ENCODE results near the gene TRERF1.
A peak's percentile ranks its signal among the peaks of the same experiment; 100 is the strongest.
"Not testable (repeated sequence)": the region's sequence is repeated elsewhere in the genome, so short reads cannot be mapped to it uniquely, and the experiment has no call there.

The TRERF1 gene

DNA sequence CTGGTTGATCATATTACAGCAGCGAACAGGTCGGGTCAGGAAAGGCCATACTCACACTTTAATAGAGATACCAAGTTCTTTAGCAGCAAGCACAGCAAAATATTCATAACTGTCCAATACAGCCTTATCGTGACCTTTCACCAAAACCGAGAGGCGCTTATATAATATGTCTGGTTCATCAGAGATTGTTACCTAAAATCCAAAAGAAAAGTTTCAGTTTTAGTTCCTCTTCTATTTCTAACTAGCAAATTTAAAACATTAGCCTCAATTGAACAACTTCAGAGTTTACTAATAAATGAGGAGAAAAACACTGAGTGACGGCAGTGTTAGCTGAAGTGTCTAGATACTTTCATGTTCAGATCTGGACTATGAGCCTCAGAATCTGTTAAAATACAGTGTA lies 240.0 kb downstream of the TRERF1 start:
- no peak for DNase-seq

GRCh38 chr6:42210551-42210950 lies 241.2 kb downstream of the TRERF1 start:
- no peak for DNase-seq

GRCh38 chr6:42207559-42207958 lies 244.2 kb downstream of the TRERF1 start:
- DNase-seq: not testable (repeated sequence)

DNA sequence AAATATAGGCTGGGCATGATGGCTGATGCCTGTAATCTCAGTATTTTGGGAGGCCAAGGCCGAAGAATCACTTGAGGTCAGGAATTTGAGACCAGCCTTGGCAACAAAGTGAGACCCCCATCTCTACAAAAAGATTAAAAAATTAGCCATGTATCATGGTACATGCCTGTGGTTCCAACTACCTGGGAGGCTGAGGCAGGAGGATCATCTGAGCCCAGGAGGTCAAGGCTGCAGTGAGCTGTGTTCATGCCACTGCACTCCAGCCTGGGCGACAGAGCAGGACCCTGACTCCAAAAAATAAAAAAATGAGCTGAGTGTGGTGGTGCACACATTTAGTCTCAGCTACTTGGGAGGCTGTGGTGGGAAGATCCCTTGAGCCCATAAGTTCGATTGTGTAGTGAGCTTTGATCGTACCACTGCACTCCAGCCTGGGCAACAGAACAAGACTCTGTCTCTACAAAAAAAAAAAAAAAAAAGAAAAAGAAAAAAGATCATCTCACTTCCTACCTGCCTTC lies 246.9 kb downstream of the TRERF1 start:
- no peak for DNase-seq

GRCh38 chr6:42203183-42203582 lies 248.5 kb downstream of the TRERF1 start:
- no peak for DNase-seq

GRCh38 chr6:42202131-42202915 lies 249.4 kb downstream of the TRERF1 start:
- not testable (repeated sequence) for DNase-seq

GRCh38 chr6:42201382-42201781 lies 250.3 kb downstream of the TRERF1 start:
- no peak for DNase-seq

- DNase-seq: no peak
Observed at GRCh38 chr6:42200035-42200434, 251.7 kb downstream of the TRERF1 start.

DNA sequence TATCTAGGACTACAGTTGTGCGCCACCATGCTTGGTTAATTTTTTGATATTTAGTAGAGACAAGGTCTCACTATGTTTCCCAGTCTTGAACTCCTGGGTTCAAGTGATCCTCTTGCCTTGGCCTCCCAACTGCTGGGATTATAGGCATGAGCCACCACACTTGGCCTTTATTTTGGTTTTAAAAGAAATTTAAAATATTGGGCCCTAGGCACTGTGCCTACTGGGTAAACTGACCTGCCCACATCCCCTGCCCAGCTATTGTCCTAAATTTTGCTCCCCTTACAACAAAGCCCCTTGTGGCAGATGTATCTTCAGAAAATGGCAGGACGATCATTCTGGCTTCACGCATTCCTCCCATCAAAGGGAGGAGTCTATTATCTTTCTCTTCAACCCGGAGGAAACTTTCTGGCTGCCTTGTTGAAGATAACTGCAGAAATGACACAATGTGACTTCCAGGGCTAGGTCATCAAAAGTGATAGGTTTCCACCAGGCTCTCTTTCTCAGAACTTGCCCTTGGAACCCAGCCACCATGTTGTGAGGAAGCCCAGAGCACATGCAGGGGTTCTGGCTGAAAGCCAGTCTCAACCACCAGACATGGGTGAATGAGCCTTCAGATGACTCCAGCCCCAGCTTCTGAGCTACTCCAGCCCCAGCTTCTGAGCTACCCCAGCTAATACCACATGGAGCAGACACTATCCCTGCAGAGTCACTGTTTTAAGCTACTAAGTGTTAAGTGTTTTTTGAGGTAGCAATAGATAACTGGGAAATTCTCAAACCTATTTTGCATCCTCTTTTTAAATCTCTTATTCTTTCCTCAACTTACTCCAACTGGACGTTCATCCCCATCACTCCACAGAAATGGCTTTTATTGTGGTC lies 252.4 kb downstream of the TRERF1 start:
- no peak for DNase-seq

DNA sequence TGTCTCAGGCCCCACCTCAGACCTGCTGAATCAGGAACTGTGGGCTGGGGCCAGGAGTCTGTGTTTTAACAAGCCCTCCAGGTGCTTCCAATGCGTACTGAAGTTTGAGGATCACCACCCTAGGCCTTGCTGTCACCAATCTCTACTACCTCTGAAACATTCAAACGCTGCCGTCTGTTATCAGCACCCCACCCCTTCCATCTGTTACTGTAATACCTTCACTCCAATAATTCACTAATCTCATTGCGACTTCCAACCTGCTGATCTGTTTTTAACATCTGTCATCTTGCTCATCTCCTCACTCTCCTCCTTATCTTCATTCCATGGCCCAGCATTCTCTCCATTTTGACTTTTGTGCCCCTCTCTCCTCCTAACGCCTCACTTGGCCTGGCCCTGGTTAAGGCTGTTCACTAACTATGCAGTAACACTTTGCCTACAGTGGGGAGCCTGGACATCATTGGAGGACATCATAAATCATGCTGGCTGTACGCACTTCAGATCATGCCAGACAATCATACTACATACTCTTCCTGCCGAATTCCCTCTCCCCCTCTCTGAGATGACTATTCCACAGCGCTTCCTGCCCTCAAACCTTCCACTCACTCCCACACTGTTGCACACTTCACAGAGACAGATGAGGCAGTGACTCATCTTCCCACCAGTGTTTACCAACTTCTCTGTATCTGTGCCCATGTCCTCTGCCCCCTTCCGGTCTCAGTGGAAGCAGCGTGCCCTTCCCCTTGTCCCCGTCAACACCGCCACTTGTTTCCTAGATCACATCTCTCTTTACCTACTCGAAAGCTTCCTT lies 254.0 kb downstream of the TRERF1 start:
- DNase-seq: peak; percentile 61 to 77

DNA sequence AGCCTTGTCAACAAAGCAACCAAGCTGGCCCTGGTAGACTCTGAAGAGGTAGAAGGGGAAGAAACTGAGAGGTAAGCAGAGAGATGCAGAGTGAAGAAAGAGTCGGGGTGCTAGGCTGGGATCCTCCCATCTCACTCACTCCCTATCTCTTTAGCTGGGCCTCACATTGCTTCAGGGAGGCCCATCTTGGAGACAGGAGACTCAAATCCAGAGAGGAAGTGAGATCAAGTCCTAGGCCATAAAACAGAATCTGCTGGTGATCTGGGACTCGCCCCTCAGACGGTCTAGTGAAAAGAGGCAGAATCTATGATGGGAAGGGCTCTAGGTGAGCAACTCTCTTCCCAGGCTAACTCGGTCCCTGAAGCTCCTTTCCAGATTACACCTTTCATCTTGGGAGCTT lies 256.3 kb downstream of the TRERF1 start:
- no peak for DNase-seq

DNA sequence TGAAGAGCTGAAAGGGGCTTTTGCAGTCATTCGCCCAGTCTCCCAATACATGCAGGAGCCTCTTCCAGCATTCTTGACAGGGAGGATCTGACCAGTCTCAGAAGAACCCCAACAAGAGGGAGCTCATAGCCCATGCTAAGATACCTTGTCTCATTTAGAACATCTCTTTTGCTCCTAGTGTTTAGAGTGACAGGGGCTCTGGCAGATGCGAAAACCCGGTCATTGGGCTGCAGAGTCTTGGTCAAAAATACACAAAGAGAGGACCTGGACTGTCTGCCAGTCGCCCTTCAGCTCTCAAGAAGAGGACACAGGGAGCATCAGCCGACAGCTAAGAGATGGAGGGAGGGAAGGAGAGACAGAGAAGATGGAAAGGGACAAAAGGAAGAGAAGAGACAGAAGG lies 257.7 kb downstream of the TRERF1 start:
- no peak for DNase-seq

GRCh38 chr6:42193491-42193894 lies 258.2 kb downstream of the TRERF1 start:
- DNase-seq: no peak

GRCh38 chr6:42192385-42192784 lies 259.3 kb downstream of the TRERF1 start:
- DNase-seq: not testable (repeated sequence)

DNA sequence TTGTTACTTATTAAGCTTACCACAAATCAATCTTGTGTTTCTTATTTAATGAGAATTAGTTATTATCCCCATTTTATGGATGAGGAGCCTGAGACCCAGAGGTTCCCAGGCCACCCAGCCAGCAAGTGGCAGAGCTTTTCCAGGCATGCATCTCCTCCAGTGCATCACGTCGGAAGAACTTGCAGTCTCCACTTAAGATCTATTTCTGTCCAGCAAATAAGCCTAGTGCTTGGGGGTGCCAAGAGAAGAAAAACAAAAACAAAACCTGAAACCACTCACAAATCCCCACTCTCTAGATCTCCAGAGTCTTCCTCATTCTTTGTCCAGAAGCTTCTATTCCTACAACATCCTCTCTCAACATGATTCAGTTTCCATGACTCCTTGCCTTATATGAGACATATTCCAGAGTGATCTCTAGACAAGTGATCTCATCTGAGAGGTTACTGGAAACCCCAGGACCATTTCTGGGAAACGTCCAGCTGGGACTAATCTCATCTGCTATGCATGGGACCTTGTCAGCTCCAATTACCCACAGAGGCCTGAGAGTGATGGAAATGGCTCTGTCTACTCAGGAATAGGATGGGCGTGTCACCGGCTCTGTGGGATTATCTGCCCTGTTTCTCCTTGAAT lies 261.1 kb downstream of the TRERF1 start:
- no peak for DNase-seq

DNA sequence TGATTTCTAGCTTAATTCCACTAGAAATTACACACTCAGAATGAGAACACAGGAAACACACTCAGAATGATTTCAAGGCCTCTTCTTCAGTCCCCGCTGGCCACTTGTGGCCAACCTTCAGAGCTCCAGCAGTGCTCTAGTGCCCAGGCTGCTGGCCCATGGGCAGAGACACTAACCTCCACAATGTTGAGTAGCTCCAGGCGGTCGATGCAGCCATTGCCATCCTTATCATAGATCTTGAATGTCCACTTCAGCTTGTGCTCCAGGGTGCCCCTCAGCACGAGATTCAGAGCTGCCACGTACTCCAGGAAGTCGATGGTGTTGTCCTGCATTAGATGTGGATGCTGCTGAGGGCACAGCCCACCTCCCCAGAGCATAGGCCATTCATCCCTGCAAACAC lies 263.3 kb downstream of the TRERF1 start:
- DNase-seq: no peak

- no peak for DNase-seq
Observed at GRCh38 chr6:42185597-42185996, 266.1 kb downstream of the TRERF1 start.

DNA sequence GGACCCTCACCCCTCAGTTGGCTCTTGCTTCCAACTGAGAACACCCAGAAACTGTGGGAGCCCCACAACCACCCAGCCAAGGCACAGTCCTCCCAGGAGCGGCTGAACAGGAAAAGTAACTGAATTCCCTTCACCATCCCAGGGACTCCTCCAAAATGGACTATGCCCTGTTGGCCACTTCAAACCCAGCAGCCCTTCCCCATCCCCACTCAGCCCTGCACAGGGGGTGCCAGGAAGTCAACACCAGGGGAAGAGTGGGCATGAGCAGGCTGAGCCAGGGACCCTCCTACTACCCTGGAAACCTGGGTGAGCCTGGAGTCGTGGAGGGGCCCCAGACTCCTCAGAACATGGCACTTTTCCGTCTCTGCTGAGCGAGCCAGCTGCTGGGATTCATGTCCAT lies 267.3 kb downstream of the TRERF1 start:
- DNase-seq: no peak

DNA sequence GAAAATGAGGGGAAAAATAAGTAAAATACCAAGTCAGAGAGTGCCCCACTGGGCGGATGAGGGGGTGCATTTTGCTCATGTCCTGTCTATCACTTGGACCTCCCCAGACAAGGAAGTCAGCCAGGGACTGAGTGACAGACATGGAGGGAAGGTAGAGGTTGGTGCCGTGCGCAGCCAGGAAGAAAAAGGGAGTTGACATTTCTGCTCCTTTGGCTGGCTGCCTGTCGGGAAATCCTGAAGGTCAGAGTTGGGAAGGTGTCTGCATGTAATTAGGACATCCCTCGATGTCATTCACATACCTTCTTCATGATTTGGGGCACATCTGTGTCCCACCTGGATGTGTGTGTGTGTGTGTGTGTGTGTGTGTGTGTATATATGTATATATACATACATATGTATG lies 269.6 kb downstream of the TRERF1 start:
- DNase-seq: no peak

GRCh38 chr6:42179945-42180313 lies 271.8 kb downstream of the TRERF1 start:
- no peak for DNase-seq

DNA sequence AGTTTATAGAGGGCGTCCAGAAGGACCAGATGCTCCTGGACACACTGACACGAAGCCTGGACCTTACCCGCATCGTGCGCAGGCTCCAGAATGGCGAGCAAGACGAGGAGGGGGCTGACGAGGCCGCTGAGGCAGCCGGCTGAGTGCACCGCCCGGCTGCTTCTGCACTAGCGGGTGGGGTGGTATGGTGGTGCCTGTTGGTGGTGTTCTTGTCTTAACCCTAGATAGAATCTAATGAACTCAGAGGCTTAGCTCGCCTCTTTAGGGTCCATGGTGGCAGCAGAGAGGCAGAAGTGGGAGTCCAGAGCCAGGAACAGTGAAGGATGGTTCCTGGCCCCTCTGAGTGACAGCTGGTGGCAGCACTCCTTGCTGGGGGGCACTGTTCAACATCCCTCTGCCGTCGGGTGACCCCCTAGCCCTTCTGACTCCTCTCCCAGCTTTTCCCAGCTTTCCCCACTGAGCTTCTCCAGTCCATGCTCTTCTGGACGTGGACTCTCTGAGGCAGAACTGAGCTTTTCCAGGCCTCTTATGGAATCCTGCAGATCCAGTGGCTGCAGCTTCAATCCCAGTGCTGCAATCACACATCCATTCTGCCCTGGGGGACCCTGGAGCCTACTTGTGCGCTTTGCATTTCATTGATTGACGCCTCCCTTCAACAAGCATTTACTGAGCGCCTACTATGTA lies 272.3 kb downstream of the TRERF1 start:
- no peak for DNase-seq

Data from inflammatory macrophage (primary cell).